C4-2B (cell line): ENCODE data around the gene KRT85.

Experiments
- CTCF ChIP-seq: fragments of 450-650 bp; conservative IDR thresholded peaks from 2 replicates; pipeline ENCODE4 v1.5.1; 2017; ENCODE audit warnings: mild to moderate bottlenecking
- ZFX ChIP-seq: fragments of 450-650 bp; IDR thresholded peaks from 2 replicates; pipeline ENCODE4 v1.6.1; 2017

- TF ChIP-seq CTCF = no peak
- TF ChIP-seq ZFX = no peak
These were observed 12.1 kb downstream of the KRT85 start for GRCh38 chr12:52355176-52355575.
